Measurements from ENCODE around the gene EN1. TPM values are rescaled to one million over a fixed set of nuclear protein-coding genes. Genes with fewer than 3 reads are reported as not detected.

EN1 gene
- total and polyA plus RNA-seq, 2 experiments from 2014 or later, result 0.21 to 0.24 TPM

GRCh38 chr2:118844261-118845004 is 3.0 kb downstream of the EN1 start:
- Histone ChIP-seq H3K27me3 (ENCODE audit: insufficient read depth) (peaks cover 100% of the 10 kb centered on the region), H3K27ac (ENCODE audit: low read depth) (no peak overlapping the region), H3F3A (replicated peaks; ENCODE audit: low read depth) (peaks cover 40% of the 10 kb centered on the region), H3K4me3 (peak overlapping the region; percentile 67), H3K79me2 (replicated peaks; ENCODE audit: insufficient read depth) (no peaks in the 10 kb centered on the region), H3K4me2 (peak overlapping the region; percentile 93), H3K36me3 (ENCODE audit: insufficient read depth) (no peaks in the 10 kb centered on the region; the same call in 1 of the 2 replicates), H2AFZ (peak overlapping the region; percentile 84), H4K20me1 (replicated peaks; ENCODE audit: insufficient read depth) (peaks cover 9% of the 10 kb centered on the region), H3K4me1 (ENCODE audit: insufficient read depth) (peaks cover 58% of the 10 kb centered on the region), H3K9me2 (ENCODE audit: insufficient read depth) (no peaks in the 10 kb centered on the region)
- H3K4me3 Mint-ChIP-seq, result peak overlapping the region; percentile 72
- no peak for TF ChIP-seq ZNF331 (CRISPR knock-in tag; IDR thresholded peaks at IDR 0.05; ENCODE audit: low read depth)
- no peak for TF ChIP-seq ETS1 (IDR thresholded peaks at IDR 0.05)
- TF ChIP-seq EZH2 (IDR thresholded peaks at IDR 0.05; ENCODE audit: low read depth, unreplicated experiment), result peak; percentile 86
- TF ChIP-seq NANOG (IDR thresholded peaks at IDR 0.05; ENCODE audit: borderline replicate concordance), result no peak
- H3K4me1 Mint-ChIP-seq, result peaks cover 59% of the 10 kb centered on the region
- no peaks in the 10 kb centered on the region; the same call in 2 of the 3 replicates for H3K36me3 Mint-ChIP-seq (ENCODE audit: low read depth)
- peak; percentile 70 for DNase-seq (ENCODE audit: low spot score)
- H3K27ac Mint-ChIP-seq, result no peak overlapping the region
- peak; percentile 7 for ATAC-seq
- H3K9me3 Mint-ChIP-seq, result peaks cover 7% of the 10 kb centered on the region
- peaks cover 94% of the 10 kb centered on the region for H3K27me3 Mint-ChIP-seq (ENCODE audit: insufficient read depth, low read depth, poor library complexity)

- ATAC-seq (no peak), DNase-seq (ENCODE audit: low spot score) (no peak)
- H3K36me3 Mint-ChIP-seq (ENCODE audit: low read depth), result no peaks in the 10 kb centered on the region; the same call in 2 of the 3 replicates
- Histone ChIP-seq H3K79me2 (replicated peaks; ENCODE audit: insufficient read depth) (no peaks in the 10 kb centered on the region), H3F3A (replicated peaks; ENCODE audit: low read depth) (peaks cover 31% of the 10 kb centered on the region), H3K9me2 (ENCODE audit: insufficient read depth) (no peaks in the 10 kb centered on the region), H3K4me2 (peak overlapping the region; percentile 93), H3K27me3 (ENCODE audit: insufficient read depth) (peaks cover 100% of the 10 kb centered on the region), H4K20me1 (replicated peaks; ENCODE audit: insufficient read depth) (peaks cover 11% of the 10 kb centered on the region), H3K27ac (ENCODE audit: low read depth) (no peak overlapping the region), H3K4me1 (ENCODE audit: insufficient read depth) (peaks cover 50% of the 10 kb centered on the region), H3K4me3 (peak overlapping the region; percentile 67), H2AFZ (peak overlapping the region; percentile 86; the same call in 1 of the 2 replicates), H3K36me3 (ENCODE audit: insufficient read depth) (no peaks in the 10 kb centered on the region; the same call in 1 of the 2 replicates)
- no peak overlapping the region for H3K27ac Mint-ChIP-seq
- no peak for TF ChIP-seq REST (IDR thresholded peaks at IDR 0.05; ENCODE audit: unreplicated experiment)
- no peak for TF ChIP-seq STAT1 (IDR thresholded peaks at IDR 0.05; ENCODE audit: unreplicated experiment)
- no peak for TF ChIP-seq EZH2phosphoT487 (IDR thresholded peaks at IDR 0.05; ENCODE audit: unreplicated experiment)
- peak; percentile 79 for TF ChIP-seq EZH2 (IDR thresholded peaks at IDR 0.05; ENCODE audit: low read depth, unreplicated experiment)
- H3K27me3 Mint-ChIP-seq (ENCODE audit: insufficient read depth, low read depth, poor library complexity), result peaks cover 94% of the 10 kb centered on the region
- peak overlapping the region; percentile 72 for H3K4me3 Mint-ChIP-seq
- H3K4me1 Mint-ChIP-seq, result peaks cover 53% of the 10 kb centered on the region
- peaks cover 7% of the 10 kb centered on the region for H3K9me3 Mint-ChIP-seq
These were observed 3.8 kb downstream of the EN1 start for GRCh38 chr2:118843483-118844132.

Data from GM23338 (cell line).